Neural progenitor cell (in vitro differentiated cells): ENCODE measurements around the gene CHI3L2. TPM values are rescaled to one million over a fixed set of nuclear protein-coding genes. Genes with fewer than 3 reads are reported as not detected.

Source experiments
- DNase-seq: peaks from one replicate; pipeline ENCODE4 v3.0.0-alpha.2; 2016; ENCODE audit warnings: low spot score
- H2AFZ ChIP-seq: fragments of 200-600 bp; sonication (generic); replicated peaks from 2 replicates; pipeline ENCODE4 v1.6.1; 2016; ENCODE audit warnings: antibody characterized with exemption
- H3F3A ChIP-seq: fragments of 200-600 bp; sonication (generic); 2 replicates; pipeline ENCODE4 v1.6.1; 2016; ENCODE audit warnings: antibody characterized with exemption, low read depth
- H3K27ac ChIP-seq: fragments of 200-600 bp; sonication (generic); 2 replicates; pipeline ENCODE4 v1.5.1; 2016; ENCODE audit warnings: mild to moderate bottlenecking
- H3K27me3 ChIP-seq: fragments of 200-600 bp; sonication (generic); 2 replicates; pipeline ENCODE4 v1.6.1; 2016; ENCODE audit warnings: mild to moderate bottlenecking, moderate library complexity
- H3K36me3 ChIP-seq: fragments of 200-600 bp; sonication (generic); 2 replicates; pipeline ENCODE4 v1.5.1; 2016
- H3K4me1 ChIP-seq: fragments of 200-600 bp; sonication (generic); 2 replicates; pipeline ENCODE4 v1.6.1; 2016; ENCODE audit warnings: mixed run types
- H3K4me2 ChIP-seq: fragments of 200-600 bp; sonication (generic); 2 replicates; pipeline ENCODE4 v1.6.1; 2016
- H3K4me3 ChIP-seq: fragments of 200-600 bp; sonication (generic); 2 replicates; pipeline ENCODE4 v1.5.1; 2016
- H3K79me2 ChIP-seq: fragments of 200-600 bp; sonication (generic); 2 replicates; pipeline ENCODE4 v1.6.1; 2016; ENCODE audit warnings: low read depth
- H3K9ac ChIP-seq: fragments of 200-600 bp; sonication (generic); 2 replicates; pipeline ENCODE4 v1.6.1; 2016
- H3K9me3 ChIP-seq: fragments of 200-600 bp; sonication (generic); 2 replicates; pipeline ENCODE4 v1.5.1; 2016; ENCODE audit warnings: low read depth
- H4K20me1 ChIP-seq: fragments of 200-600 bp; sonication (generic); 2 replicates; pipeline ENCODE4 v1.6.1; 2016; ENCODE audit warnings: low read depth
- H3K27ac Mint-ChIP-seq: 3 replicates; pipeline ENCODE4 v1.8.0; 2021; ENCODE audit warnings: mixed read lengths
- H3K27me3 Mint-ChIP-seq: 2 replicates; pipeline ENCODE4 v1.8.0; 2022; ENCODE audit warnings: low read depth, mild to moderate bottlenecking, inconsistent platforms, moderate library complexity, mixed read lengths; ENCODE audit not compliant: insufficient read depth
- H3K36me3 Mint-ChIP-seq: 3 replicates; pipeline ENCODE4 v1.8.0; 2021; ENCODE audit warnings: mixed read lengths
- H3K4me1 Mint-ChIP-seq: 3 replicates; pipeline ENCODE4 v1.8.0; 2021; ENCODE audit warnings: mixed read lengths
- H3K4me3 Mint-ChIP-seq: 3 replicates; pipeline ENCODE4 v1.8.0; 2021; ENCODE audit warnings: mild to moderate bottlenecking, moderate library complexity, mixed read lengths
- H3K9me3 Mint-ChIP-seq: 3 replicates; pipeline ENCODE4 v1.8.0; 2020; ENCODE audit warnings: mixed read lengths
- CTCF ChIP-seq: fragments of 200-600 bp; sonication (generic); IDR thresholded peaks from 2 replicates; pipeline ENCODE4 v1.5.1; 2017; ENCODE audit warnings: antibody characterized with exemption, mild to moderate bottlenecking
- EZH2 ChIP-seq: fragments of 200-600 bp; sonication (generic); IDR thresholded peaks from 2 replicates; pipeline ENCODE4 v1.6.1; 2017; ENCODE audit warnings: antibody characterized with exemption, mild to moderate bottlenecking, moderate library complexity
- EZH2phosphoT487 ChIP-seq: fragments of 200-600 bp; sonication (generic); IDR thresholded peaks from 2 replicates; pipeline ENCODE4 v1.6.1; 2017; ENCODE audit warnings: antibody characterized with exemption
- total RNA-seq: library from RNA; depleted of rRNA; stranded (reverse); fragments of >200 nt; gene quantifications from 2 replicates; pipeline ENCODE4 v1.2.3, GENCODE V29; 2015; ENCODE audit warnings: low replicate concordance

Gene CHI3L2
- total RNA-seq, 1 donor from 2014 or later, result not detected

- Mint-ChIP-seq H3K27ac (no peak overlapping the region), H3K36me3 (no peaks in the 10 kb centered on the region), H3K27me3 (no peaks in the 10 kb centered on the region), H3K4me3 (no peak overlapping the region), H3K4me1 (no peaks in the 10 kb centered on the region), H3K9me3 (no peaks in the 10 kb centered on the region)
- no peaks in the 10 kb centered on the region for H3K79me2 ChIP-seq
- no peaks in the 10 kb centered on the region for H3K27me3 ChIP-seq
- peak overlapping the region; percentile 54 for H3K4me2 ChIP-seq
- no peak overlapping the region for H3K27ac ChIP-seq
- H3K4me1 ChIP-seq, result peaks cover 9% of the 10 kb centered on the region
- H3F3A ChIP-seq, result no peaks in the 10 kb centered on the region
- H3K9ac ChIP-seq, result no peak overlapping the region
- H2AFZ ChIP-seq, result peak overlapping the region; percentile 35
- no peaks in the 10 kb centered on the region for H3K9me3 ChIP-seq
- no peaks in the 10 kb centered on the region for H3K36me3 ChIP-seq
- H3K4me3 ChIP-seq, result no peak overlapping the region
- peak; percentile 11 for DNase-seq
- no peak for TF ChIP-seq EZH2
- no peak for TF ChIP-seq CTCF
- no peak for TF ChIP-seq EZH2phosphoT487
- H4K20me1 ChIP-seq, result no peaks in the 10 kb centered on the region
Observed at GRCh38 chr1:111272081-111272480, 44.6 kb downstream of the CHI3L2 start.

GRCh38 chr1:111274653-111275052 lies 47.1 kb downstream of the CHI3L2 start:
- Histone ChIP-seq H3F3A (no peaks in the 10 kb centered on the region), H3K4me3 (no peak overlapping the region), H3K9ac (no peak overlapping the region), H3K79me2 (no peaks in the 10 kb centered on the region), H3K36me3 (no peaks in the 10 kb centered on the region), H3K27ac (no peak overlapping the region), H3K4me1 (peaks cover 9% of the 10 kb centered on the region), H3K27me3 (no peaks in the 10 kb centered on the region), H2AFZ (peak overlapping the region; percentile 18), H3K9me3 (no peaks in the 10 kb centered on the region), H3K4me2 (no peak overlapping the region), H4K20me1 (no peaks in the 10 kb centered on the region)
- DNase-seq, result no peak
- Mint-ChIP-seq H3K27me3 (no peaks in the 10 kb centered on the region), H3K9me3 (no peaks in the 10 kb centered on the region), H3K4me3 (no peak overlapping the region), H3K27ac (no peak overlapping the region), H3K4me1 (no peaks in the 10 kb centered on the region), H3K36me3 (no peaks in the 10 kb centered on the region)
- TF ChIP-seq EZH2 (no peak), EZH2phosphoT487 (no peak), CTCF (no peak)

GRCh38 chr1:111275079-111275478 lies 47.6 kb downstream of the CHI3L2 start:
- no peaks in the 10 kb centered on the region for H3K36me3 Mint-ChIP-seq
- no peak overlapping the region for H3K4me3 Mint-ChIP-seq
- no peak overlapping the region for H3K27ac Mint-ChIP-seq
- no peaks in the 10 kb centered on the region for H3K79me2 ChIP-seq
- no peak overlapping the region for H3K9ac ChIP-seq
- no peak overlapping the region for H2AFZ ChIP-seq
- no peaks in the 10 kb centered on the region for H3K36me3 ChIP-seq
- H3K4me1 ChIP-seq, result peaks cover 9% of the 10 kb centered on the region
- no peak for DNase-seq
- no peaks in the 10 kb centered on the region for H3K9me3 ChIP-seq
- H3K4me1 Mint-ChIP-seq, result no peaks in the 10 kb centered on the region
- H3K9me3 Mint-ChIP-seq, result no peaks in the 10 kb centered on the region
- H3K4me3 ChIP-seq, result no peak overlapping the region
- H3F3A ChIP-seq, result no peaks in the 10 kb centered on the region
- no peaks in the 10 kb centered on the region for H4K20me1 ChIP-seq
- H3K27me3 Mint-ChIP-seq, result no peaks in the 10 kb centered on the region
- no peak overlapping the region for H3K4me2 ChIP-seq
- H3K27me3 ChIP-seq, result no peaks in the 10 kb centered on the region
- TF ChIP-seq EZH2phosphoT487, result no peak
- no peak for TF ChIP-seq EZH2
- TF ChIP-seq CTCF, result no peak
- H3K27ac ChIP-seq, result no peak overlapping the region
